Mammary epithelial cell (primary cell): ENCODE results near the gene CASKIN1.

Experiments used
- EZH2 ChIP-seq: IDR thresholded peaks from 2 replicates; pipeline ENCODE4 v1.6.1; 2012; ENCODE audit warnings: low read length, inconsistent platforms, borderline replicate concordance
- TF ChIP-seq, protein P1 (sequence below), 2 donors: IDR thresholded peaks in 1 of 2; conservative IDR thresholded peaks in 1 of 2; 2 replicates each; pipeline ENCODE4 v1.5.1; 2011 to 2012; ENCODE audit warnings: inconsistent platforms in 2 of 2, low read length in 2 of 2, mild to moderate bottlenecking in 2 of 2, control low read depth in 1 of 2, low read depth in 1 of 2; ENCODE audit not compliant: insufficient read depth in 1 of 2; ENCODE audit errors: extremely low read depth in 1 of 2

DNA sequence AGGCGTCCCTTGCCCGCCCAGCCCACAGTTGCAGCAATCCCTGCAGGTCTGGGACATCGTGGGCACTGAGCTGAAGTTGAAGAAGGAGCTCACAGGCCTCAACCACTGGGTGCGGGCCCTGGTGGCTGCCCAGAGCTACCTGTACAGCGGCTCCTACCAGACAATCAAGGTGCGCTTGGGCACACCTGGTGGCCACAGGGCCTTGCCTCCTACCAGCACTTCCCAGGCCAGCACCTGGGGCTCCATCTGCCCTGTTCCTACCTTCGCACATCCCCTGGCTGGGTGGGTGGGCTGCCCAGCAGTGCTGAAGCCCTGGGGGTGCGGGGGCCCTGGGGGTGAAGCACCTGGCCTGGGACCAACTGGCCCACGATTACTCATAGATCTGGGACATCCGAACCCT, 21.0 kb downstream of the CASKIN1 start:
- TF ChIP-seq, protein P1, sequence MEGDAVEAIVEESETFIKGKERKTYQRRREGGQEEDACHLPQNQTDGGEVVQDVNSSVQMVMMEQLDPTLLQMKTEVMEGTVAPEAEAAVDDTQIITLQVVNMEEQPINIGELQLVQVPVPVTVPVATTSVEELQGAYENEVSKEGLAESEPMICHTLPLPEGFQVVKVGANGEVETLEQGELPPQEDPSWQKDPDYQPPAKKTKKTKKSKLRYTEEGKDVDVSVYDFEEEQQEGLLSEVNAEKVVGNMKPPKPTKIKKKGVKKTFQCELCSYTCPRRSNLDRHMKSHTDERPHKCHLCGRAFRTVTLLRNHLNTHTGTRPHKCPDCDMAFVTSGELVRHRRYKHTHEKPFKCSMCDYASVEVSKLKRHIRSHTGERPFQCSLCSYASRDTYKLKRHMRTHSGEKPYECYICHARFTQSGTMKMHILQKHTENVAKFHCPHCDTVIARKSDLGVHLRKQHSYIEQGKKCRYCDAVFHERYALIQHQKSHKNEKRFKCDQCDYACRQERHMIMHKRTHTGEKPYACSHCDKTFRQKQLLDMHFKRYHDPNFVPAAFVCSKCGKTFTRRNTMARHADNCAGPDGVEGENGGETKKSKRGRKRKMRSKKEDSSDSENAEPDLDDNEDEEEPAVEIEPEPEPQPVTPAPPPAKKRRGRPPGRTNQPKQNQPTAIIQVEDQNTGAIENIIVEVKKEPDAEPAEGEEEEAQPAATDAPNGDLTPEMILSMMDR (conservative IDR thresholded peaks at IDR 0.05 in 1 of 2, IDR thresholded peaks at IDR 0.05 in 1 of 2; ENCODE audit: extremely low read depth in 1 of 2, insufficient read depth in 1 of 2, low read depth in 1 of 2, low read length in 2 of 2) = no peak
- no peak for TF ChIP-seq EZH2
